K562 (cell line): Measurements from ENCODE around the gene WASF3. TPM values are rescaled to one million over a fixed set of nuclear protein-coding genes. Genes with fewer than 3 reads are reported as not detected.

Experiments used
- ATAC-seq: fragments of 200-7000 bp; cut with Tn5 transposase; 3 replicates; pipeline ENCODE4 v1.9.1; 2020; ENCODE audit warnings: moderate library complexity
- BruUV-seq: library from RNA; stranded (reverse); fragments of 400-500 nt; replicated peaks from 2 replicates; lab custom pipeline; 2021; lab: Mats Ljungman, UMichigan
- CTCF ChIA-PET: fragments of 300-600 bp; formaldehyde crosslinking; extraction: SDS; loops from one replicate; lab custom pipeline; 2021; ENCODE audit warnings: low intra/inter-chr PET ratio; lab: Yijun Ruan, JAX
- POLR2A ChIA-PET: fragments of 300-600, 350-650 bp; sonication (Branson Sonifier 250); formaldehyde crosslinking; extraction: SDS; loops from one replicate; lab custom pipeline; 2021; ENCODE audit warnings: antibody characterized with exemption, inconsistent platforms; lab: Yijun Ruan, JAX
- DNase-seq, 4 experiments: peaks; one replicate each; pipeline versions ENCODE4 v3.0.0 to v3.0.0-alpha.2; 2011 to 2018; ENCODE audit warnings: low spot score in 3 of 4, mixed read lengths in 3 of 4; ENCODE audit errors: extremely low read depth in 1 of 4
- FAIRE-seq: peaks from 2 replicates; lab custom pipeline; 2011; peaks lifted over from hg19 to GRCh38; lab: Jason Lieb, UNC
- H2AFZ ChIP-seq: 2 replicates; pipeline ENCODE4 v1.6.0; 2011; ENCODE audit warnings: low read depth, low read length, control low read depth, inconsistent platforms
- H3K27ac ChIP-seq: fragments of 200-600 bp; 3 replicates; pipeline ENCODE4 v1.8.0; 2011; ENCODE audit warnings: low read depth, mild to moderate bottlenecking, control low read depth, inconsistent platforms, low read length, moderate library complexity, mixed read lengths; ENCODE audit errors: extremely low read depth
- H3K27me3 ChIP-seq, 2 experiments: fragments of 300-600 bp in 1 of 2; 2 replicates in 1 of 2; 3 replicates in 1 of 2; pipeline versions ENCODE4 v1.6.0 to v1.8.0; 2011; ENCODE audit warnings: inconsistent platforms in 2 of 2, low read length in 2 of 2, mild to moderate bottlenecking in 1 of 2, mixed read lengths in 1 of 2, moderate library complexity in 1 of 2; ENCODE audit not compliant: control insufficient read depth in 2 of 2, insufficient read depth in 2 of 2
- H3K36me3 ChIP-seq: fragments of 300-600 bp; 3 replicates; pipeline ENCODE4 v1.8.0; 2011; ENCODE audit warnings: mild to moderate bottlenecking, low read length, inconsistent platforms; ENCODE audit not compliant: control insufficient read depth, insufficient read depth
- H3K4me1 ChIP-seq, 2 experiments: fragments of 200-600 bp in 1 of 2; replicated peaks in 1 of 2; 2 replicates in 1 of 2; 3 replicates in 1 of 2; pipeline versions ENCODE4 v1.5.1 to v1.8.0; 2011; ENCODE audit warnings: inconsistent platforms in 2 of 2, low read length in 2 of 2, mild to moderate bottlenecking in 1 of 2, mixed read lengths in 1 of 2, moderate library complexity in 1 of 2; ENCODE audit not compliant: control insufficient read depth in 2 of 2, insufficient read depth in 2 of 2
- H3K4me2 ChIP-seq: 2 replicates; pipeline ENCODE4 v1.6.1; 2011; ENCODE audit warnings: low read length, control low read depth, inconsistent platforms, mixed read lengths; ENCODE audit not compliant: insufficient read depth
- H3K4me3 ChIP-seq: fragments of 200-600 bp; sonication (generic), shearing (Covaris generic); 2 replicates; pipeline ENCODE4 v1.5.1; 2016; ENCODE audit warnings: control low read depth, inconsistent platforms
- H3K79me2 ChIP-seq: fragments of 200-600 bp; 3 replicates; pipeline ENCODE4 v1.8.0; 2011; ENCODE audit warnings: low read length, inconsistent platforms; ENCODE audit not compliant: control insufficient read depth, insufficient read depth
- H3K9ac ChIP-seq, 2 experiments: 2 replicates each; pipeline versions ENCODE4 v1.6.0 to v1.6.1; 2011; ENCODE audit warnings: low read depth in 2 of 2, low read length in 2 of 2, control low read depth in 1 of 2, inconsistent platforms in 1 of 2, mild to moderate bottlenecking in 1 of 2, mixed read lengths in 1 of 2; ENCODE audit not compliant: insufficient read depth in 1 of 2
- H3K9me1 ChIP-seq: one replicate; pipeline ENCODE4 v1.6.0; 2011; ENCODE audit warnings: inconsistent platforms, mild to moderate bottlenecking, low read length, moderate library complexity; ENCODE audit not compliant: control insufficient read depth, insufficient read depth
- H3K9me3 ChIP-seq: replicated peaks from 2 replicates; pipeline ENCODE4 v1.5.1; 2011; ENCODE audit warnings: low read depth, low read length, inconsistent platforms; ENCODE audit not compliant: control insufficient read depth, insufficient read depth
- H4K20me1 ChIP-seq: replicated peaks from 2 replicates; pipeline ENCODE4 v1.6.1; 2011; ENCODE audit warnings: low read length, inconsistent platforms, mixed read lengths; ENCODE audit not compliant: control insufficient read depth, insufficient read depth
- ARID1B ChIP-seq: fragments of 450-650 bp; IDR thresholded peaks from 2 replicates; pipeline ENCODE4 v1.6.1; 2016; ENCODE audit warnings: antibody characterized with exemption, mild to moderate bottlenecking, inconsistent platforms
- BDP1 ChIP-seq: IDR thresholded peaks from 3 replicates; pipeline ENCODE4 v1.6.1; 2011; ENCODE audit not compliant: insufficient read length, insufficient read depth
- BRD9 ChIP-seq: fragments of 450-650 bp; IDR thresholded peaks from 2 replicates; pipeline ENCODE4 v1.6.1; 2018; ENCODE audit warnings: low read depth; ENCODE audit not compliant: partially characterized antibody
- CBX2 ChIP-seq: fragments of 200-600 bp; sonication (generic); IDR thresholded peaks from one replicate; pipeline ENCODE4 v1.6.1; 2012; ENCODE audit warnings: mild to moderate bottlenecking, low read length, inconsistent platforms; ENCODE audit not compliant: insufficient read depth, poor library complexity, severe bottlenecking
- ELF2 ChIP-seq: fragments of 250-450 bp; sonication (Bioruptor Pico); IDR thresholded peaks from 2 replicates; pipeline ENCODE4 v1.5.0; 2021; ENCODE audit warnings: mild to moderate bottlenecking
- NONO ChIP-seq, 2 experiments: fragments of 200-400 bp in 1 of 2; fragments of 450-650 bp in 1 of 2; formaldehyde crosslinking in 1 of 2; IDR thresholded peaks; 2 replicates each; pipeline ENCODE4 v1.6.1; 2017; ENCODE audit warnings: low read depth in 2 of 2, mild to moderate bottlenecking in 2 of 2, moderate library complexity in 2 of 2, low read length in 1 of 2
- NR3C1 ChIP-seq: sonication (generic); formaldehyde crosslinking; IDR thresholded peaks from 2 replicates; pipeline ENCODE4 v1.8.1; 2022; ENCODE audit warnings: missing genetic modification reagents
- PPARD ChIP-seq: fragments of 250-450 bp; sonication (Bioruptor Pico); IDR thresholded peaks from 2 replicates; pipeline ENCODE4 v1.8.0; 2022; ENCODE audit warnings: inconsistent platforms, mild to moderate bottlenecking, moderate library complexity
- TEAD1 ChIP-seq, 2 experiments: fragments of 450-650 bp in 1 of 2; sonication (generic) in 1 of 2; formaldehyde crosslinking; IDR thresholded peaks; 2 replicates each; pipeline versions ENCODE4 v1.4.0 to v1.8.0; 2020 to 2022; ENCODE audit warnings: mild to moderate bottlenecking in 2 of 2, missing genetic modification reagents in 1 of 2
- ZNF444 ChIP-seq: fragments of 250-450 bp; sonication (Bioruptor Pico); IDR thresholded peaks from 2 replicates; pipeline ENCODE4 v1.4.0; 2020; ENCODE audit warnings: mild to moderate bottlenecking, moderate library complexity
- ZNF780A ChIP-seq: fragments of 250-450 bp; sonication (Bioruptor Pico); IDR thresholded peaks from 2 replicates; pipeline ENCODE4 v1.5.0; 2021; ENCODE audit warnings: mild to moderate bottlenecking
- WGBS: fragments of 100-300 bp; shearing (Covaris generic); methylation state at CpG from one replicate; pipeline ENCODE4 v1.1.6; 2016; ENCODE audit warnings: low coverage, mixed read lengths; ENCODE audit not compliant: insufficient coverage; ENCODE audit errors: missing lambda C conversion rate; 5-methylcytosine and 5-hydroxymethylcytosine counted together
- in situ Hi-C: fragments of 300-500 bp; cut with MboI; formaldehyde crosslinking; loops from 4 replicates; pipeline ENCODE4 v1.15.0; 2018; ENCODE audit warnings: inconsistent platforms, mixed read lengths
- intact Hi-C: fragments of 100-400 bp; cut with micrococcal nuclease; formaldehyde crosslinking; loops from 2 replicates; pipeline ENCODE4 v1.14.2; 2022
- polyA plus RNA-seq, 8 experiments: library from polyadenylated mRNA; depleted of rRNA in 4 of 8; stranded (reverse) in 5 of 8; unstranded in 3 of 8; fragments of >200 nt; fragmentation: Nextera tagmentation in 2 of 8; fragmentation: Illumina TruSeq in 1 of 8; extraction: Ambion mirVana in 2 of 8; extraction: Trizol in 1 of 8; gene quantifications; 2 replicates each; pipeline versions ENCODE4 v1.2.1 to v1.2.3, GENCODE V29; 2011 to 2014; ENCODE audit warnings: inconsistent platforms in 1 of 8, missing spikeins in 1 of 8
- total RNA-seq, 7 experiments: library from RNA; depleted of rRNA in 6 of 7; stranded (reverse); fragments of >200 nt in 6 of 7; fragmentation: Illumina TruSeq in 2 of 7; extraction: Trizol in 2 of 7; gene quantifications; 2 replicates each; pipeline versions ENCODE4 v1.2.1 to v1.2.3, GENCODE V29; 2011 to 2021; ENCODE audit warnings: low replicate concordance in 1 of 7
- TF ChIP-seq, protein P1 (sequence below), 3 experiments: fragments of 200-800 bp in 1 of 3; fragments of 250-450 bp in 1 of 3; fragments of 450-650 bp in 1 of 3; sonication (Bioruptor Pico) in 1 of 3; sonication (Bioruptor generic) in 1 of 3; formaldehyde crosslinking in 1 of 3; IDR thresholded peaks; 2 replicates each; pipeline versions ENCODE4 v1.6.1 to v1.8.0; 2016 to 2022; ENCODE audit warnings: mild to moderate bottlenecking in 2 of 3, missing genetic modification characterization in 2 of 3, missing compliant biosample characterization in 1 of 3, moderate library complexity in 1 of 3
- TF ChIP-seq, protein P2 (sequence below), 2 experiments: fragments of 450-650 bp in 1 of 2; IDR thresholded peaks; 2 replicates each; pipeline ENCODE4 v1.6.1; 2011 to 2017; ENCODE audit warnings: low read depth in 2 of 2, antibody characterized with exemption in 1 of 2, borderline replicate concordance in 1 of 2, low read length in 1 of 2, mild to moderate bottlenecking in 1 of 2, mixed read lengths in 1 of 2; ENCODE audit not compliant: control insufficient read depth in 1 of 2
- TF ChIP-seq, protein P3 (sequence below): fragments of 450-650 bp; formaldehyde crosslinking; IDR thresholded peaks from 2 replicates; pipeline ENCODE4 v1.4.0; 2020; ENCODE audit warnings: mild to moderate bottlenecking, moderate library complexity

Gene WASF3
- total and polyA plus RNA-seq, 9 of the 15 experiments (the other 6 are each of a cell fraction or from before 2014, with no cell fraction given) = 0.04 to 0.43 (median 0.11) TPM

DNA sequence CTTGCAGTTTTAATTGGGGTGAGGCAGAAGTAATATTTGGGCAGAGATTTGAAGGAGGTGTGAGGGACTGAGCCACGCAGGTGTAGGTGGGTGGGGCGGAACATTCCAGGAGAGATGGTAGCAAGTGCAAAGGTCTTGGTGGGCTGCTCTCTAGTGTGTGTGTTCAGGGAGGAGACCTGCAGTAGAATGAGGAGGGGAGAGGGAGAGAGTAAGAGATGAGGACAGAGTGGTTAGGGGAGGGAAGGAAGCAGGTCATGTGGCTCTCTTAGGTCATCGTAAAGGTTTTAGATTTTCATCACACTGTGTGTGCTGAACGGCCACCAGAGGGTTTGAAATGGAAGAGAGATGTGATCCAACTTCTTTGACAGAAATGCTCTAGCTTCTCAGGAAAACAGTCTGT lies 33.5 kb downstream of the WASF3 start:
- Histone ChIP-seq H3K36me3 (no peaks in the 10 kb centered on the region), H4K20me1 (no peaks in the 10 kb centered on the region)
- in situ Hi-C loops = no loop called here
- CTCF ChIA-PET = no interaction called here
- TF ChIP-seq NR3C1 (CRISPR knock-in tag) (no peak), NONO (IDR thresholded peaks at IDR 0.05; ENCODE audit: low read depth in 2 of 2, low read length in 1 of 2) (no peak), BDP1 (no peak), BRD9 (no peak), ARID1B (no peak), ELF2 (CRISPR knock-in tag) (no peak), CBX2 (no peak), PPARD (CRISPR knock-in tag) (no peak), ZNF444 (no peak), ZNF780A (CRISPR knock-in tag) (no peak), TEAD1 (CRISPR knock-in tag; IDR thresholded peaks at IDR 0.05) (no peak)
- TF ChIP-seq, protein P1, sequence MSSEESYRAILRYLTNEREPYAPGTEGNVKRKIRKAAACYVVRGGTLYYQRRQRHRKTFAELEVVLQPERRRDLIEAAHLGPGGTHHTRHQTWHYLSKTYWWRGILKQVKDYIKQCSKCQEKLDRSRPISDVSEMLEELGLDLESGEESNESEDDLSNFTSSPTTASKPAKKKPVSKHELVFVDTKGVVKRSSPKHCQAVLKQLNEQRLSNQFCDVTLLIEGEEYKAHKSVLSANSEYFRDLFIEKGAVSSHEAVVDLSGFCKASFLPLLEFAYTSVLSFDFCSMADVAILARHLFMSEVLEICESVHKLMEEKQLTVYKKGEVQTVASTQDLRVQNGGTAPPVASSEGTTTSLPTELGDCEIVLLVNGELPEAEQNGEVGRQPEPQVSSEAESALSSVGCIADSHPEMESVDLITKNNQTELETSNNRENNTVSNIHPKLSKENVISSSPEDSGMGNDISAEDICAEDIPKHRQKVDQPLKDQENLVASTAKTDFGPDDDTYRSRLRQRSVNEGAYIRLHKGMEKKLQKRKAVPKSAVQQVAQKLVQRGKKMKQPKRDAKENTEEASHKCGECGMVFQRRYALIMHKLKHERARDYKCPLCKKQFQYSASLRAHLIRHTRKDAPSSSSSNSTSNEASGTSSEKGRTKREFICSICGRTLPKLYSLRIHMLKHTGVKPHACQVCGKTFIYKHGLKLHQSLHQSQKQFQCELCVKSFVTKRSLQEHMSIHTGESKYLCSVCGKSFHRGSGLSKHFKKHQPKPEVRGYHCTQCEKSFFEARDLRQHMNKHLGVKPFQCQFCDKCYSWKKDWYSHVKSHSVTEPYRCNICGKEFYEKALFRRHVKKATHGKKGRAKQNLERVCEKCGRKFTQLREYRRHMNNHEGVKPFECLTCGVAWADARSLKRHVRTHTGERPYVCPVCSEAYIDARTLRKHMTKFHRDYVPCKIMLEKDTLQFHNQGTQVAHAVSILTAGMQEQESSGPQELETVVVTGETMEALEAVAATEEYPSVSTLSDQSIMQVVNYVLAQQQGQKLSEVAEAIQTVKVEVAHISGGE (CRISPR knock-in tag; IDR thresholded peaks at IDR 0.05) = no peak
- TF ChIP-seq, protein P2, sequence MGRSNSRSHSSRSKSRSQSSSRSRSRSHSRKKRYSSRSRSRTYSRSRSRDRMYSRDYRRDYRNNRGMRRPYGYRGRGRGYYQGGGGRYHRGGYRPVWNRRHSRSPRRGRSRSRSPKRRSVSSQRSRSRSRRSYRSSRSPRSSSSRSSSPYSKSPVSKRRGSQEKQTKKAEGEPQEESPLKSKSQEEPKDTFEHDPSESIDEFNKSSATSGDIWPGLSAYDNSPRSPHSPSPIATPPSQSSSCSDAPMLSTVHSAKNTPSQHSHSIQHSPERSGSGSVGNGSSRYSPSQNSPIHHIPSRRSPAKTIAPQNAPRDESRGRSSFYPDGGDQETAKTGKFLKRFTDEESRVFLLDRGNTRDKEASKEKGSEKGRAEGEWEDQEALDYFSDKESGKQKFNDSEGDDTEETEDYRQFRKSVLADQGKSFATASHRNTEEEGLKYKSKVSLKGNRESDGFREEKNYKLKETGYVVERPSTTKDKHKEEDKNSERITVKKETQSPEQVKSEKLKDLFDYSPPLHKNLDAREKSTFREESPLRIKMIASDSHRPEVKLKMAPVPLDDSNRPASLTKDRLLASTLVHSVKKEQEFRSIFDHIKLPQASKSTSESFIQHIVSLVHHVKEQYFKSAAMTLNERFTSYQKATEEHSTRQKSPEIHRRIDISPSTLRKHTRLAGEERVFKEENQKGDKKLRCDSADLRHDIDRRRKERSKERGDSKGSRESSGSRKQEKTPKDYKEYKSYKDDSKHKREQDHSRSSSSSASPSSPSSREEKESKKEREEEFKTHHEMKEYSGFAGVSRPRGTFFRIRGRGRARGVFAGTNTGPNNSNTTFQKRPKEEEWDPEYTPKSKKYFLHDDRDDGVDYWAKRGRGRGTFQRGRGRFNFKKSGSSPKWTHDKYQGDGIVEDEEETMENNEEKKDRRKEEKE (IDR thresholded peaks at IDR 0.05; ENCODE audit: borderline replicate concordance in 1 of 2, control insufficient read depth in 1 of 2, low read depth in 2 of 2, low read length in 1 of 2) = no peak
- TF ChIP-seq, protein P3, sequence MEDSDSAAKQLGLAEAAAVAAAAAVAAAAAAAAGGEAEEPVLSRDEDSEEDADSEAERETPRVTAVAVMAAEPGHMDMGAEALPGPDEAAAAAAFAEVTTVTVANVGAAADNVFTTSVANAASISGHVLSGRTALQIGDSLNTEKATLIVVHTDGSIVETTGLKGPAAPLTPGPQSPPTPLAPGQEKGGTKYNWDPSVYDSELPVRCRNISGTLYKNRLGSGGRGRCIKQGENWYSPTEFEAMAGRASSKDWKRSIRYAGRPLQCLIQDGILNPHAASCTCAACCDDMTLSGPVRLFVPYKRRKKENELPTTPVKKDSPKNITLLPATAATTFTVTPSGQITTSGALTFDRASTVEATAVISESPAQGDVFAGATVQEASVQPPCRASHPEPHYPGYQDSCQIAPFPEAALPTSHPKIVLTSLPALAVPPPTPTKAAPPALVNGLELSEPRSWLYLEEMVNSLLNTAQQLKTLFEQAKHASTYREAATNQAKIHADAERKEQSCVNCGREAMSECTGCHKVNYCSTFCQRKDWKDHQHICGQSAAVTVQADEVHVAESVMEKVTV (CRISPR knock-in tag) = no peak
- TF ChIP-seq, all 486 proteins: peak for 0
- Histone ChIP-seq H3K9me1 (no peaks in the 10 kb centered on the region), H3K9ac (no peak overlapping the region), H3K4me3 (no peak overlapping the region), H3K4me1 (no peaks in the 10 kb centered on the region), H3K27ac (no peak overlapping the region), H3K79me2 (no peaks in the 10 kb centered on the region), H2AFZ (no peak overlapping the region), H3K9me3 (no peaks in the 10 kb centered on the region), H3K27me3 (no peaks in the 10 kb centered on the region), H3K4me2 (no peak overlapping the region)
- no peak for DNase-seq
- BruUV-seq = no TSS peak
- POLR2A ChIA-PET = no interaction called here
- 0% methylated on average over 2 of the region's 4 CpGs for WGBS
- no peak for ATAC-seq
- no peak for FAIRE-seq
- intact Hi-C loops = no loop called here
